ENCODE results near the gene GPR148.

- TF ChIP-seq, protein P1, sequence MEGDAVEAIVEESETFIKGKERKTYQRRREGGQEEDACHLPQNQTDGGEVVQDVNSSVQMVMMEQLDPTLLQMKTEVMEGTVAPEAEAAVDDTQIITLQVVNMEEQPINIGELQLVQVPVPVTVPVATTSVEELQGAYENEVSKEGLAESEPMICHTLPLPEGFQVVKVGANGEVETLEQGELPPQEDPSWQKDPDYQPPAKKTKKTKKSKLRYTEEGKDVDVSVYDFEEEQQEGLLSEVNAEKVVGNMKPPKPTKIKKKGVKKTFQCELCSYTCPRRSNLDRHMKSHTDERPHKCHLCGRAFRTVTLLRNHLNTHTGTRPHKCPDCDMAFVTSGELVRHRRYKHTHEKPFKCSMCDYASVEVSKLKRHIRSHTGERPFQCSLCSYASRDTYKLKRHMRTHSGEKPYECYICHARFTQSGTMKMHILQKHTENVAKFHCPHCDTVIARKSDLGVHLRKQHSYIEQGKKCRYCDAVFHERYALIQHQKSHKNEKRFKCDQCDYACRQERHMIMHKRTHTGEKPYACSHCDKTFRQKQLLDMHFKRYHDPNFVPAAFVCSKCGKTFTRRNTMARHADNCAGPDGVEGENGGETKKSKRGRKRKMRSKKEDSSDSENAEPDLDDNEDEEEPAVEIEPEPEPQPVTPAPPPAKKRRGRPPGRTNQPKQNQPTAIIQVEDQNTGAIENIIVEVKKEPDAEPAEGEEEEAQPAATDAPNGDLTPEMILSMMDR (conservative IDR thresholded peaks at IDR 0.05; ENCODE audit: low read length): no peak
- TF ChIP-seq EZH2phosphoT487 (IDR thresholded peaks at IDR 0.05; ENCODE audit: borderline replicate concordance): no peak
These were observed 35.9 kb downstream of the GPR148 start for GRCh38 chr2:130764821-130765115.

Data from Loucy (cell line).